ENCODE measurements around the gene PTPN20.

DNA sequence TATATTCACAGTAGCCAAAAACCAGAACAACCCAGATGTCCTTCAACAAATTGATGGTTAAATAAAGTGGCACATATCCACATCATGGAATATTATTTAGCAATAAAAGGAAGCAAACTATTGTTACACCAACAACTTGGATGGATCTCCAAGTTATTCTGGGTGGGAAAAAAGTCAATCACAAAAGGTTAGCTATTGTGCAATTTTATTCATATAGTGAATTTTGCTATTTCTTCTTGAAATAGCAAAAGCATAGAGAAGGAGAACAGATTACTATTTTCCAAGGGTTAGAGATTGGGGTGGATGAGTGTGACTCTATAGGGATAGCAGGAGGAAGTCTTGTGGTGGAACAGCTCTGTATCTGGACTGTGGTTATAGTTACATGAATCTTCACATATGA lies 87.0 kb downstream of the PTPN20 start:
- TF ChIP-seq POLR2AphosphoS5 (IDR thresholded peaks at IDR 0.05; ENCODE audit: borderline replicate concordance, low read depth, low read length) (no peak), EZH2 (IDR thresholded peaks at IDR 0.05) (no peak)
